ENCODE data around the gene TRAF3.

Gene TRAF3

GRCh38 chr14:102772781-102773570, 4.3 kb upstream of the TRAF3 start:
- in situ Hi-C loops (cut with HindIII; ENCODE audit: low pct_unique_long_range_greater_than_20kb, low sequenced_read_pairs) = no loop called here

DNA sequence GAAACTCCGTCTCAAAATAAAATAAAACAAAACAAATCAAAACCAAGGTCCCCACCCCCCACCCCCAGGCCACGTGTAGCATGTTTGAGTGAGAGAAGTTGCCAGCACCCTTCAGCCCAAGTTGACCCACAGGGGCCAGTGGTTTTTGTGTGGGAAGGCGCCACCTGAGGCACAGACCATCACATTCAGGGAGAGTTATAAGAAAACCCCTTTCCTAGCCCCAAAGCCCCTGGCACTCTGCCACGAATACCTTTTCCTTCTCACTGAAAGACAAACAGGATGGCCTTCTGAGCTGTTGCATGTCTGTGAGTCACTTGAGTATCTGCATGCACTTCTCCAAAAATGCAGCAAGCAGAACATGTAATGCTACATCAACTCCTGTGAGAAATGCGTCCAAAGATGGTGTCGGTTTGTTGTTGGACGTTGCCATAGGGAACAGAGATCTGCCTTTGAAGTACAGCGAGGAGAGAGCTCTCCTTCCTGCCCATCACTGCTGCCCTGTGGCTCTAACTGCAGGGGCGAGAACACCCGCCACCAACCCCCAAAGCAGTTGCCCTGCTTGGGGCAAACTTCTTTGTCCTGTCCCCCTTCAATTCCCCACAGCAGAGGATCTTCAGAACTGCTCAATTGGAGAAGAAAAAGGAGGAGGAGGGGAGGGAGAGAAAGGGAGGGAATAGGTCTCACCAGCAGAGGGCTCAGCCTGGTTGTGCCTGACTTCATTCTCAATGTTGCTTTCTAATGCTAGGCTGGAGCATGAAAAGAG, 2.7 kb upstream of the TRAF3 start:
- no peak for TF ChIP-seq JUND (IDR thresholded peaks at IDR 0.05; ENCODE audit: low read depth)
- peak; percentile 82 to 97 for DNase-seq (ENCODE audit: low read depth in 1 of 2, low spot score in 1 of 2)
- in situ Hi-C loops (cut with HindIII; ENCODE audit: low pct_unique_long_range_greater_than_20kb, low sequenced_read_pairs) = no loop called here

More at GRCh38 chr14:102772781-102773570, 4.3 kb upstream of the TRAF3 start:
- no peak for TF ChIP-seq JUND (IDR thresholded peaks at IDR 0.05; ENCODE audit: low read depth)
- peak; percentile 73 for DNase-seq (ENCODE audit: low read depth in 1 of 2, low spot score in 1 of 2)

GRCh38 chr14:102775855-102776760, 1.1 kb upstream of the TRAF3 start:
- peak in 1 of 2 experiments; percentile 46 for DNase-seq (ENCODE audit: low read depth in 1 of 2, low spot score in 1 of 2)
- in situ Hi-C loops (cut with HindIII; ENCODE audit: low pct_unique_long_range_greater_than_20kb, low sequenced_read_pairs) = no loop called here

GRCh38 chr14:102777711-102778337, 575 bp downstream of the TRAF3 start:
- DNase-seq (ENCODE audit: low read depth in 1 of 2, low spot score in 1 of 2) = peak in 1 of 2 experiments; percentile 66
- in situ Hi-C loops (cut with HindIII; ENCODE audit: low pct_unique_long_range_greater_than_20kb, low sequenced_read_pairs) = no loop called here
- no peak for TF ChIP-seq JUND (IDR thresholded peaks at IDR 0.05; ENCODE audit: low read depth)

More at GRCh38 chr14:102775855-102776760, 1.1 kb upstream of the TRAF3 start:
- TF ChIP-seq JUND (IDR thresholded peaks at IDR 0.05; ENCODE audit: low read depth) = no peak

GRCh38 chr14:102778338-102779083, 1.3 kb downstream of the TRAF3 start:
- in situ Hi-C loops (cut with HindIII; ENCODE audit: low pct_unique_long_range_greater_than_20kb, low sequenced_read_pairs) = no loop called here
- peak in 1 of 2 experiments; percentile 28 for DNase-seq (ENCODE audit: low read depth in 1 of 2, low spot score in 1 of 2)

GRCh38 chr14:102779084-102779462, 1.8 kb downstream of the TRAF3 start:
- in situ Hi-C loops (cut with HindIII; ENCODE audit: low pct_unique_long_range_greater_than_20kb, low sequenced_read_pairs) = no loop called here
- no peak for TF ChIP-seq JUND (IDR thresholded peaks at IDR 0.05; ENCODE audit: low read depth)
- no peak for DNase-seq (ENCODE audit: low read depth in 1 of 2, low spot score in 1 of 2)

More at GRCh38 chr14:102778338-102779083, 1.3 kb downstream of the TRAF3 start:
- TF ChIP-seq JUND (IDR thresholded peaks at IDR 0.05; ENCODE audit: low read depth) = no peak

GRCh38 chr14:102779574-102780315, 2.5 kb downstream of the TRAF3 start:
- in situ Hi-C loops (cut with HindIII; ENCODE audit: low pct_unique_long_range_greater_than_20kb, low sequenced_read_pairs) = no loop called here
- DNase-seq (ENCODE audit: low read depth in 1 of 2, low spot score in 1 of 2) = no peak
- TF ChIP-seq JUND (IDR thresholded peaks at IDR 0.05; ENCODE audit: low read depth) = no peak

GRCh38 chr14:102781063-102781462, 3.8 kb downstream of the TRAF3 start:
- no peak for TF ChIP-seq JUND (IDR thresholded peaks at IDR 0.05; ENCODE audit: low read depth)
- in situ Hi-C loops (cut with HindIII; ENCODE audit: low pct_unique_long_range_greater_than_20kb, low sequenced_read_pairs) = no loop called here

GRCh38 chr14:102782974-102783373, 5.7 kb downstream of the TRAF3 start:
- in situ Hi-C loops (cut with HindIII; ENCODE audit: low pct_unique_long_range_greater_than_20kb, low sequenced_read_pairs) = no loop called here
- DNase-seq (ENCODE audit: low read depth in 1 of 2, low spot score in 1 of 2) = no peak
- no peak for TF ChIP-seq JUND (IDR thresholded peaks at IDR 0.05; ENCODE audit: low read depth)

More at GRCh38 chr14:102781063-102781462, 3.8 kb downstream of the TRAF3 start:
- no peak for DNase-seq (ENCODE audit: low read depth in 1 of 2, low spot score in 1 of 2)

- no peak for TF ChIP-seq JUND (IDR thresholded peaks at IDR 0.05; ENCODE audit: low read depth)
- no peak for DNase-seq (ENCODE audit: low read depth in 1 of 2, low spot score in 1 of 2)
- in situ Hi-C loops (cut with HindIII; ENCODE audit: low pct_unique_long_range_greater_than_20kb, low sequenced_read_pairs) = no loop called here
These were observed 7.8 kb downstream of the TRAF3 start for GRCh38 chr14:102784892-102785594.
